Adrenal gland (tissue), 5 donors: ENCODE results near the gene MAGEA1.

Experiments used
- POLR2A ChIP-seq, 2 donors: fragments of 450-650 bp; IDR thresholded peaks; one replicate each; pipeline ENCODE4 v1.6.1; 2017; ENCODE audit warnings: antibody characterized with exemption in 2 of 2, mild to moderate bottlenecking in 2 of 2, moderate library complexity in 1 of 2
- TF ChIP-seq, protein P1 (sequence below), 6 experiments: fragments of 450-650 bp in 4 of 6; fragments of 200-600 bp in 2 of 6; sonication (generic) in 1 of 6; IDR thresholded peaks; 1 replicate in 5 of 6; 2 replicates in 1 of 6; pipeline versions ENCODE4 v1.5.1 to v1.8.0; 2016 to 2021; ENCODE audit warnings: antibody characterized with exemption in 6 of 6, mild to moderate bottlenecking in 2 of 6, moderate library complexity in 1 of 6
- donor health status: DM: no; HTN: no; CAD: no.

- TF ChIP-seq, protein P1, sequence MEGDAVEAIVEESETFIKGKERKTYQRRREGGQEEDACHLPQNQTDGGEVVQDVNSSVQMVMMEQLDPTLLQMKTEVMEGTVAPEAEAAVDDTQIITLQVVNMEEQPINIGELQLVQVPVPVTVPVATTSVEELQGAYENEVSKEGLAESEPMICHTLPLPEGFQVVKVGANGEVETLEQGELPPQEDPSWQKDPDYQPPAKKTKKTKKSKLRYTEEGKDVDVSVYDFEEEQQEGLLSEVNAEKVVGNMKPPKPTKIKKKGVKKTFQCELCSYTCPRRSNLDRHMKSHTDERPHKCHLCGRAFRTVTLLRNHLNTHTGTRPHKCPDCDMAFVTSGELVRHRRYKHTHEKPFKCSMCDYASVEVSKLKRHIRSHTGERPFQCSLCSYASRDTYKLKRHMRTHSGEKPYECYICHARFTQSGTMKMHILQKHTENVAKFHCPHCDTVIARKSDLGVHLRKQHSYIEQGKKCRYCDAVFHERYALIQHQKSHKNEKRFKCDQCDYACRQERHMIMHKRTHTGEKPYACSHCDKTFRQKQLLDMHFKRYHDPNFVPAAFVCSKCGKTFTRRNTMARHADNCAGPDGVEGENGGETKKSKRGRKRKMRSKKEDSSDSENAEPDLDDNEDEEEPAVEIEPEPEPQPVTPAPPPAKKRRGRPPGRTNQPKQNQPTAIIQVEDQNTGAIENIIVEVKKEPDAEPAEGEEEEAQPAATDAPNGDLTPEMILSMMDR (IDR thresholded peaks at IDR 0.05), result no peak
- TF ChIP-seq POLR2A (IDR thresholded peaks at IDR 0.05), result no peak
Observed at GRCh38 chrX:153181822-153182221, 2.7 kb downstream of the MAGEA1 start.
